Right atrium auricular region (tissue), 2 donors: ENCODE results near the gene NIPAL3. TPM values are rescaled to one million over a fixed set of nuclear protein-coding genes. Genes with fewer than 3 reads are reported as not detected.

Source experiments
- DNase-seq: peaks from one replicate; pipeline ENCODE4 v3.0.0-alpha.2; 2019; ENCODE audit warnings: low spot score
- H3K27ac ChIP-seq, 2 donors: fragments of 200-600 bp; sonication (generic); 1 replicate in 1 of 2; 2 replicates in 1 of 2; pipeline ENCODE4 v1.5.1; 2016 to 2019
- H3K27me3 ChIP-seq, 2 donors: fragments of 200-600 bp; sonication (generic); one replicate each; pipeline versions ENCODE4 v1.5.1 to v1.6.0; 2017 to 2019
- H3K36me3 ChIP-seq: fragments of 200-600 bp; sonication (generic); one replicate; pipeline ENCODE4 v1.5.1; 2016
- H3K4me1 ChIP-seq, 2 donors: fragments of 200-600 bp; sonication (generic); one replicate each; pipeline versions ENCODE4 v1.5.1 to v1.6.0; 2017 to 2019
- H3K4me3 ChIP-seq, 2 donors: fragments of 200-600 bp; sonication (generic); 1 replicate in 1 of 2; 2 replicates in 1 of 2; pipeline ENCODE4 v1.5.1; 2017 to 2019; ENCODE audit warnings: mild to moderate bottlenecking in 1 of 2, moderate library complexity in 1 of 2
- H3K9me3 ChIP-seq, 2 donors: fragments of 200-600 bp; sonication (generic); one replicate each; pipeline ENCODE4 v1.5.1; 2019
- CTCF ChIP-seq, 2 donors: fragments of 200-600 bp; sonication (generic); IDR thresholded peaks; one replicate each; pipeline ENCODE4 v1.5.1; 2019; ENCODE audit warnings: antibody characterized with exemption in 2 of 2
- total RNA-seq, 2 donors: library from RNA; depleted of rRNA; stranded (reverse); fragments of >200 nt; gene quantifications; one replicate each; pipeline ENCODE4 v1.1.0, GENCODE V29; 2016

Gene NIPAL3
- total RNA-seq, 2 donors from 2014 or later = 34.8 to 43.3 TPM

- H3K36me3 ChIP-seq = no peaks in the 10 kb centered on the region
- no peak for DNase-seq
- H3K4me3 ChIP-seq = no peak overlapping the region
- TF ChIP-seq CTCF (IDR thresholded peaks at IDR 0.05) = no peak
- H3K27me3 ChIP-seq = no peaks in the 10 kb centered on the region
- H3K27ac ChIP-seq = no peak overlapping the region
- H3K9me3 ChIP-seq = no peaks in the 10 kb centered on the region
- H3K4me1 ChIP-seq = peaks cover 0 to 14% of the 10 kb centered on the region in 2 donors
Measured at GRCh38 chr1:24418898-24419628, 3.5 kb downstream of the NIPAL3 start.

- H3K27me3 ChIP-seq = no peaks in the 10 kb centered on the region
- TF ChIP-seq CTCF (IDR thresholded peaks at IDR 0.05) = no peak
Measured at GRCh38 chr1:24420547-24420946, 4.9 kb downstream of the NIPAL3 start.

GRCh38 chr1:24421502-24421901 lies 5.9 kb downstream of the NIPAL3 start:
- Histone ChIP-seq H3K4me3 (no peak overlapping the region), H3K27ac (no peak overlapping the region), H3K9me3 (no peaks in the 10 kb centered on the region), H3K4me1 (peaks cover 0 to 6% of the 10 kb centered on the region in 2 donors), H3K27me3 (no peaks in the 10 kb centered on the region), H3K36me3 (no peaks in the 10 kb centered on the region)
- DNase-seq = no peak
- no peak for TF ChIP-seq CTCF (IDR thresholded peaks at IDR 0.05)

More at GRCh38 chr1:24420547-24420946, 4.9 kb downstream of the NIPAL3 start:
- Histone ChIP-seq H3K9me3 (no peaks in the 10 kb centered on the region), H3K4me1 (peaks cover 0 to 9% of the 10 kb centered on the region in 2 donors), H3K36me3 (no peaks in the 10 kb centered on the region), H3K4me3 (no peak overlapping the region), H3K27ac (no peak overlapping the region)
- DNase-seq = no peak

GRCh38 chr1:24424207-24424606 lies 8.6 kb downstream of the NIPAL3 start:
- no peaks in the 10 kb centered on the region for H3K27me3 ChIP-seq
- H3K4me1 ChIP-seq = peaks cover 0 to 10% of the 10 kb centered on the region in 2 donors
- no peak for DNase-seq
- H3K36me3 ChIP-seq = no peaks in the 10 kb centered on the region
- no peak overlapping the region for H3K27ac ChIP-seq
- no peak for TF ChIP-seq CTCF (IDR thresholded peaks at IDR 0.05)
- H3K9me3 ChIP-seq = no peaks in the 10 kb centered on the region
- no peak overlapping the region for H3K4me3 ChIP-seq

- Histone ChIP-seq H3K4me3 (no peak overlapping the region), H3K27me3 (no peaks in the 10 kb centered on the region), H3K36me3 (no peaks in the 10 kb centered on the region), H3K9me3 (no peaks in the 10 kb centered on the region), H3K4me1 (peaks cover 0 to 10% of the 10 kb centered on the region in 2 donors), H3K27ac (no peak overlapping the region)
- DNase-seq = no peak
- no peak for TF ChIP-seq CTCF (IDR thresholded peaks at IDR 0.05)
Measured at GRCh38 chr1:24424990-24425389, 9.4 kb downstream of the NIPAL3 start.

- H3K4me3 ChIP-seq = no peak overlapping the region
- no peaks in the 10 kb centered on the region for H3K27me3 ChIP-seq
- no peak for TF ChIP-seq CTCF (IDR thresholded peaks at IDR 0.05)
- no peak for DNase-seq
- H3K4me1 ChIP-seq = peaks cover 0 to 10% of the 10 kb centered on the region in 2 donors
- H3K36me3 ChIP-seq = no peaks in the 10 kb centered on the region
- H3K9me3 ChIP-seq = no peaks in the 10 kb centered on the region
- H3K27ac ChIP-seq = no peak overlapping the region
Measured at GRCh38 chr1:24425441-24425840, 9.8 kb downstream of the NIPAL3 start.
